Skin epidermis (tissue), 12 donors: ENCODE data around the gene RPTOR.
"Not testable (repeated sequence)": the region's sequence is repeated elsewhere in the genome, so short reads cannot be mapped to it uniquely, and the experiment has no call there.

Experiments
- H3K27ac ChIP-seq, 21 experiments: fragments of 200-600 bp; sonication (generic) in 11 of 21; one replicate each; pipeline ENCODE4 v1.5.0; 2020; ENCODE audit warnings: mild to moderate bottlenecking in 3 of 21, inconsistent platforms in 2 of 21, moderate library complexity in 2 of 21
- H3K4me3 ChIP-seq, 7 experiments: fragments of 200-600 bp; sonication (generic) in 2 of 7; one replicate each; pipeline ENCODE4 v1.5.0; 2020; ENCODE audit warnings: inconsistent platforms in 2 of 7, mild to moderate bottlenecking in 2 of 7, moderate library complexity in 1 of 7

RPTOR gene

DNA sequence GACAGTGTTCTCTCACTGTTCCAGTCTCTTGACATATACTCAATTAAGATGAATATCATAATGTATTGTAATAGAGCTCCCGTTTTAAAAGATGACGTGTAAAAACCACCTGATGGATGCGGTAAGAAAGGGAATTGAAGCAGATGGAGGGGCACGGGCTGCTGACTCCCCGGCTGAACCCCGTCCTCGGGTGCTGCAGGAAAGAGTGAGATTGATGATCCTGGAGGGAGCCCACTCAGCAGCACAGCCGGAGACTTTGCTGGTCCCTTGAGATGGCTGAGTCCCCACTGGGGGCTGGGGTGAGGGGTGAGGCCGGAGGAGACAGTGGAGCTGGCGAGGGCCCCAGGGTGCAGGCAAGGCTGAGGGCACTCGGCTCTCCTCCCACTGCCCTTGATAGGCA lies 217.4 kb downstream of the RPTOR start:
- Histone ChIP-seq H3K27ac (peak overlapping the region in 4 of 21 experiments; percentile 7 to 59 (median 39)), H3K4me3 (no peak overlapping the region)

DNA sequence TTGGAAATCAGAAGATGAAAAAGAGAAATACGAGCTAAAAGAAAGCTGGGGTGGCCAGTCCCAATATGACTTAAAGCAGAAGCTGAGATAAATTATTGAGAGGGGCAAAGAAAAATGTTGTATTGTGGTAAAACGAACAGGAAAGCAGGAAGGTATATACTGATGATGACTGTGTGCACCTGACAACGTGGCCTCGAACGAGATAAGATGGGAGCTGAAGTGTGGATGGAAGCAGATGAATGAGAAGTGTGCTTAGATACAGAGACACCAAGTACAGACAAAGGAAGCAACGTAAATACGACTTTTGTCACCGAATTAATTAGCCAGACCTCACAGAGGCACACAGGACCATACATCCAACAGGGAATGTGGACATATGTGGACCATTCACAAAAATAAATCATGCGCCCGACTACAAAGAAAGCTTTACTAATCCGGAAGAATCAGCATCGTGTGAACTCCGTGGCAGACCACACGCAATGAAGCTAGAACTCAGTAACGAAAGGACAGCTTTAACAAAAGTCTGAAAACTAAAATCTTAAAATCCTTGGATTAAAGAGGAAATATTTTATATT lies 218.7 kb downstream of the RPTOR start:
- no peak overlapping the region for H3K27ac ChIP-seq
- H3K4me3 ChIP-seq, result no peak overlapping the region

DNA sequence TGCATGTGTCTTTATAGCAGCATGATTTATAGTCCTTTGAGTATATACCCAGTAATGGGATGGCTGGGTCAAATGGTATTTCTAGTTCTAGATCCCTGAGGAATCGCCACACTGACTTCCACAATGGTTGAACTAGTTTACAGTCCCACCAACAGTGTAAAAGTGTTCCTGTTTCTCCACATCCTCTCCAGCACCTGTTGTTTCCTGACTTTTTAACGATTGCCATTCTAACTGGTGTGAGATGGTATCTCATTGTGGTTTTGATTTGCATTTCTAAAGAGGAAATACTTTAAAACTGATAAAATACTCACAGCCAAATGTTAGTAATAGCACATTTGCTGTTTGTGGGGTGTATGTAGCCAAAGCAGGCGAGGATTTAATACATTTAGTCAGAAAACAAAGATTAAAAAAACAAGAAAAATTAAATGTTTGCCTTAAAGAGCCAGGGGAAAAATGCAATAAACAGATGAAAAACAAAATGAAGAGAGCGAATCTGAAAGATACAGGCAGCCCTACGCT lies 220.0 kb downstream of the RPTOR start:
- H3K4me3 ChIP-seq, result not testable (repeated sequence)
- peak overlapping the region in 9 of 21 experiments; percentile 17 to 84 (median 41) for H3K27ac ChIP-seq

DNA sequence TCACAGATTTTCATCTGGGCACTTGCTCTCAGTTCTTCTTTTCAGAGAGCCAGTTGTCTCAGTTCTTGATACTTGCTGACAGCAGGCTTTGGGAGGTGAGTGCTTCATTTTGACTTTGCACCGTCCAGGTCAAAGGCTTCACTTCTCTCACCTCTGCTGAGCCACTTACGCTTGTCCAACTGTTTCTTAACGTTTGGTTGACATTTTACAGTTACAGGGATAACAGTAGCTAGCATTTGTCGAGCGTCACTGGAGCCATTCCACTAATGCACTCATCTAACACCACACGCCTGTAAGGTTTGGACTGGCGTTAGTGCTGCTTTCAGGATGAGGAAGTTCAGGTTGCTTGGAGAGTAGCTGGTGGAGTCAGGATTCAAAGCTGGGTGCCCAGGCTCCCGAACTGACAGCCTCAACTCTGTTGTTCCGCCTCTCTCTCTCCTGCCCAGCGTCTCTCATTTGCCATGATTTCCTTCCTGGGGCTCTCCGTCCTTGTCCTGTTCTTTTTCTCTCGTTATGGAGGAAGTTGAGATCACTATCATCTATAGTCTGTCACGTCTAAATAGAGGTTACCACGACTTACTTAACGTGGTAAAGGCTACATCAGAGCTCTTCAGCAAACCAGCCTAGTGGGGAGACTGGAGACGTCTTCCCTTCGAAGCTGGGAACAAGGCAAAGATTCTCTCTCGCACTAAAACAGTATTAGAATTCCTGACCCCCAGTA lies 220.8 kb downstream of the RPTOR start:
- H3K4me3 ChIP-seq, result no peak overlapping the region
- peak overlapping the region in 9 of 21 experiments; percentile 17 to 84 (median 41) for H3K27ac ChIP-seq

DNA sequence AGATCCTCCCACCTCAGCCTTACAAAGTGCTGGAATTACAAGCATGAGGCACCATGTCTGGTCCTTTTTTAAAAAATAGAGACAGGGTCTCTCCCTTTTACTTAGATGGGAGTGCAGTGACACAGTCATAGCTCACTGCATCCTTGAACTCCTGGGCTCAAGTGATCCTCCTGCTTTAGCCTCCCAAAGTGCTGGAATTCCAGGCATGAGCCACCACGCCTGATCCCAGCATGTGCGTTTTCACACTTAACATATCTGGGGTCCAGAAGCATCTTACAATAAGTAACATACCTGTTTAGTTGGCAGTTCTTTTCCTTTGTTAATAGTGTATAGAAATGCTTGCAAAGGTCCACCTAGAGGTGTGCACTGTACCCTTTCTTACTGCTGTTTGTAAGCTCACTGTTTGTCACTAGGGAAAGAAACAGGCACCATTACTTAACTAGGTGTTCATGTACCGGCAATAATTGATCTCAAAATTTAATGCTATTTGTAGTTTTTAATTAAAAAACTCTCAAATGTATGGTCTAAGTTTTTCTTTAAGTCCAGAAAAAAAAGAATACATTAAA lies 221.7 kb downstream of the RPTOR start:
- H3K4me3 ChIP-seq, result no peak overlapping the region
- H3K27ac ChIP-seq, result peak overlapping the region in 2 of 21 experiments; percentile 19 to 84

DNA sequence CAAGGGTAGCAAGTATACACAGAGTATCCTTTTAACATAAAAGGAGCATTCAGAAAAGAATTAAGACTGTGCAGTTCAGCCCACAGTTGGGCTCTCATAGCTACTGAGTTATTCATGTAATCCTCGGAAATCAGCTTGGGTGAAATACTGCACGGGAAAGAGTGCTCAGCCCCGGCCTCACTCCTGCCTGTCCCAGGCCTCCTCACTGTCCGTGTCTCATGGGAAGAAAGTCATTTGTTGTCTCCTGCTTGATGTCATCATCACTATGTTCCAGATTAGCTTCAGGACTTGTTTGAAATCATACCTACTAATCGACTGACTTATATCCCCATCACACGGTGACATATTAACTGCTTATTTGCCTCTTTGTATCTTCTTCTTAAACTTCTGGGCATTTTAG lies 223.8 kb downstream of the RPTOR start:
- no peak overlapping the region for H3K27ac ChIP-seq
- no peak overlapping the region for H3K4me3 ChIP-seq

DNA sequence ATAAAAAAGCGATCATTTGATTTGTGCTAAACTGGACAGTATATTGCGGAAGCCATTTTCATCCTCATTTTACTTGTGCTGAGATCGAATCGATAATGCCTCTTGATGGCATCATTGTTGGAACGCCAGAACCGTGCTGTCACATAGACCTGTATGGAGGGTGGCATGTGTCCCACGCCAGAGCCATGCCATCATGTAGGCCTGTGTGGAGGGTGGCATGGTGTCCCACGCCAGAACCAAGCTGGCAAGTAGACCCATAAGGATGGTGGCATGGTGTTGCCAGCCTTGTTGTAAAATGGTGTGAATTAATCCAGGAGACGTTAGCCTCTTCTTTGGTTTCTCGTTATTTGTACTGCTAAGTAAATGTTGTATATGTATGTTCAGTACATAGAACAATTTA lies 224.3 kb downstream of the RPTOR start:
- H3K4me3 ChIP-seq, result no peak overlapping the region
- no peak overlapping the region for H3K27ac ChIP-seq

DNA sequence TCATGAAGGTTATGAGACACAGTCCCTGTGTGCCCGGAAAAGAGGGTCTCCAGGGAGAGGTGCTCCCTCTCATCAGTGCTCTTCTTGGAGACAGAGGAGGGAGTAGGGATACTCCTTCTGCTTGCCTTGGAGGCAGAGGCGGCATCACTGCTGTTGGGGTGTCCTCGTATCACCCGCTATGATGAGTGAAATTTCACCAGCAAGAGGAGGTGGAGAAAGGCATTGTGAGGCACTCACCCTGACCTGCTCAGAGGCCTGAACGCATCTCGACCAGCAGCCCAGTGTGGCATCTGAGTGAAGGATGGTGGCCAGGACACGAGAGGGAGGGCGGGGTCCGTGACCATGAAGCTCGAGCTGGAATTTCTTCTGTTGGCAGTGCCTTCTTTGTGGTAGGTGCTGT lies 224.9 kb downstream of the RPTOR start:
- no peak overlapping the region for H3K27ac ChIP-seq
- H3K4me3 ChIP-seq, result no peak overlapping the region

DNA sequence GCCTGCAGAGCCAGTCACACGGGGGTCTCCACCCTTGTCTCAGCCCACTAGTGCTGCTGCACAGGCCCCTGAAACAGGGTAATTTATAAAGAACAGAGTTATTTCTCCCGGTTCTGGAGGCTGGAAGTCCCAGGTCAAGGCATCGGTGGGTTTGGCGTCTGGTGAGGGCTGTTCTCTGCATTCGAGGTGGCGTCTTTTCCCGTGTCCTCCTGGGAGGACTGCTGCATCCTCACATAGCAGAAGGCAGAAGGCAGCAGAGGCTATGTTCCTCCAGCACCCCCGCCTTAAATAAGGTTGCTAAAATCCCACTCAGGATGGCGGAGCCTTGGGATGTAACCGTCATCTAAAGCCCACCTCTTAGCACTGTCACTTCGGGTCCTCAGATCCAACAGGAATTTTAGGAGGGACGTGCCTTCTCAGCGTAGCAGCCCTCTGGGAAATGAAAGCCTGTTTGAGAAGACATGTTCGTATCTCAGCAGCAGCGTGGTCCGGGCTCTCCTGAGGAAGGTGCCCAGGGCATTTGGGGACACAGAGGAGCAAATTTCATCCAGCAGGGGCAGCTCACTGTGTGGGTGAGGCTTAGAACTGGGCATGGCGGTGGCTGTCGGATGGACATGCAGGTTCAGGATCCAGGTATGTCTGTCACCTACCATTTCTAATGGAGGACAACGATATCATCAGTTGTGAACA lies 225.4 kb downstream of the RPTOR start:
- H3K27ac ChIP-seq, result no peak overlapping the region
- H3K4me3 ChIP-seq, result no peak overlapping the region

DNA sequence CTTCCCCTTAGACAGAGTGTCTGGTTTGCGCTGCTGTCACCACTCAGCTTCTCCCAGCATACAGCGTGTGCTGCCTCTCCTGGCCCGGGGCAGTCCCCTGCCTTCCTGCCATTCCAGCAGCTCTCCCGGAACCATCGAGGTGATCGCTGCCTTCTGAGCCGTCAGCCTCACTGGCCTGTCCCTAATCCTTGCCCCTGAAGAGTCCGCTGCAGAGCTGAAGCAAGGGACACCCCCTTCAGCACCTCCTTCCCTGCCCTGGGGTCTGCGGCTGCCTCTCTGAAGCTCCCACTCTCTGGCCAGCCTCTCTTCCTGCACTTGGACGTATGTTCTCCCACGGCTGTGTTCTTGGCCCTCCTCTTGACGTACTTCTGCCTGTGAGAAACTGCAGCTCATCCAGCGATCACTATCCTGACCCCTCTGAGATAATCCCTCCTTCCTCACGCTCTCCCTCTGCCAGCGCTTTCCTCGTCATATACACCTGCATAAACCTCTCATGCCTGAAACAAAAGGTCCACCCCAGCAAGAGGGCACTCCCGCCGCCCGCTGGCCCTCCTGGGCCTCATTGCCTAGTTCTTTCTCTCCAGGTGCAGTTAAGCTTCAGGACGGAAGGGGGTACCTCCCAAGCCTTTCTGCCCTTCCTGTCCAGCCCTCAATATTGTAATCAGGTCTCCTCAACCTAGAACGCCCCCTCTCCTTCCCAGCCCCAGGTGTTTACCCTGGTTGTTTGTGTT lies 226.4 kb downstream of the RPTOR start:
- no peak overlapping the region for H3K27ac ChIP-seq
- H3K4me3 ChIP-seq, result no peak overlapping the region

DNA sequence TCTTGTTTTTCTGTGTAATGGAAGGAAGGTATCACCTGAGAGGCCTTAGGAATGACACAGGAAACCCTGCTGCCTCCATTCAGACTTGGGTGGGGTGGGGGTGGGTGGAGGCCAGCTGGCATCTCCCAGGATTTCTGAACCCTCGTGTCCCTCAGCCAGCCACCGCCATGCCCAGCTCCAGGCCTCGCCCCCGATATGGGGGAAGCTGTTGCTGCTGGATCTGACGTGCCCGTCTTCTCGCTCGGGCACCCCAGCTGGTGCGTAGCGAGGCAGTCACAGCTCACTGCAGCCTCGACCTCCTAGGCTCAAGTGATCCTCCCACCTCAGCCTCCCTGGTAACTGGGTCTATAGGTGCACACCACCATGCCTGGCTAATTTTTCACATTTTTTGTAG lies 227.0 kb downstream of the RPTOR start:
- Histone ChIP-seq H3K27ac (no peak overlapping the region), H3K4me3 (no peak overlapping the region)

DNA sequence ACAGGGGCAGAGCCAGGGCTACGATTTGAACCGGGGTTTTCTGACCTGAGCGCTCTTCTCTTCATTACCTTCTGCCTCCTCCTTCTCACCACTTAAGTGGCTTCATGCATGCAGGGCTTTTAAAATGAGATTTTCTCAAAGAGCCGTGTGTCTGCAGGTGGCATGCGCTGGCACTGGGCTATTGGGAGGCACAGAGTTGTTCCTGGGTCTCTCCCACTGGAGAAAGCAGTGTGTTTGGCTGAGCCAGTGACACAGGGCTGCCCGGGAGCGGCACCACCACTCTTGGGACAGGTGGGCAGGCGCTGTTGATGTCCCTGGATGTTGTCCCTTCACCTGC lies 228.2 kb downstream of the RPTOR start:
- Histone ChIP-seq H3K4me3 (no peak overlapping the region), H3K27ac (peak overlapping the region in 4 of 21 experiments; percentile 12 to 69 (median 51))

DNA sequence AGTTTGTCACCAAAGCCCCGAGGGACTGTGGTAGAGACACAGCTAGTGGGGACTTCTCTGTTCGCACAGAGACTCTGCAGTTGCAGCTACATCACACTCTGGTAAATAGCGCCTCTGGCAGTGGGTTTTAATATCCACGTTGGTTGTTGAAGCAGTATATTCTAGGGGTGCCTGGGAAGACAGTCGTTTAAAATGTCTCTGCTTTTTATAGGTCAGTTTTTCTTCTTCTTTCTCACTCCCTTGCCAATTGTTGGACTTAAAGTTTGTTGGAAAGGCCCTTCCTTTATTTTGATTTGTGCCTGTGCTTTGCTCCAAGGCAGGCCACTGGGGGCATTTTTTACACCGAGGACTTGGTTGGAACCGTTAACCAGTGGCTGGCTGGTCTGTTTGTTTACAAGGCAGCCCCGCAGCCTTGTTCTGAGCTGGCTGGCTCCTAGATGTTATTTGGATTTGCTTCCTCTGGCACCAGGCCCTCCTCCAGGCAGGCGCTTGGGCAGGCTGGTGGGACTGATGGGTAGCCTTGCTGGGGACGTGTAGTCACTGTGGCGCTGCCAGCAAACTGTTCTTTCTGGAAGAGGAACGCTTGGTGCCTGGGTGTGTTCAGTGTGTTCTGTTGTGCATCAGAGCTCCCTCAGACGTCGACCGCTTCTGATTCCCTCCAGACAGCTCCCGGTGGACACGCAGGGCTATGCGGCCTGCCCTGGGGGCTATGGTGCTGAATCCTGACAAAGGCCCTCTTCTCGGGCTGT lies 228.8 kb downstream of the RPTOR start:
- Histone ChIP-seq H3K27ac (peak overlapping the region in 8 of 21 experiments; percentile 5 to 69 (median 30)), H3K4me3 (no peak overlapping the region)

DNA sequence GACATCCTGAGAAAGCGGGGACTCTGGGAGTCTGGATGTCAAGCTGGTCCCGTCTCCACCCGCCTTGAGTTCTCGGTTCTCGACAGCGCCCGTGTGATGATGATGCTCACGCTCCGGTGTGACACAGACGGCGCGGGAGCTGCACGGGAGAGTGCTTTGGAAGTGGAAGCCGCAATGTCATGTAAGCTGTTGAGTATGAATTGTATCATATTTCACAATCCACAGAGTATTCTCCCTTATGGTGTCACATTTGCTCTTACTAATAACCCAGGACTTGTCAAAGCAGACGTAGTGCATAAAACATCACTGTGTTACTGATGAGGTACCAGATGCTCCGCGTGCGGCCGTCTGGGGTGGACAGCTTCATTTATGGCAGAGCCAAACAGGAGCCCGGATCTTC lies 229.5 kb downstream of the RPTOR start:
- peak overlapping the region in 4 of 21 experiments; percentile 1 to 53 (median 12) for H3K27ac ChIP-seq

DNA sequence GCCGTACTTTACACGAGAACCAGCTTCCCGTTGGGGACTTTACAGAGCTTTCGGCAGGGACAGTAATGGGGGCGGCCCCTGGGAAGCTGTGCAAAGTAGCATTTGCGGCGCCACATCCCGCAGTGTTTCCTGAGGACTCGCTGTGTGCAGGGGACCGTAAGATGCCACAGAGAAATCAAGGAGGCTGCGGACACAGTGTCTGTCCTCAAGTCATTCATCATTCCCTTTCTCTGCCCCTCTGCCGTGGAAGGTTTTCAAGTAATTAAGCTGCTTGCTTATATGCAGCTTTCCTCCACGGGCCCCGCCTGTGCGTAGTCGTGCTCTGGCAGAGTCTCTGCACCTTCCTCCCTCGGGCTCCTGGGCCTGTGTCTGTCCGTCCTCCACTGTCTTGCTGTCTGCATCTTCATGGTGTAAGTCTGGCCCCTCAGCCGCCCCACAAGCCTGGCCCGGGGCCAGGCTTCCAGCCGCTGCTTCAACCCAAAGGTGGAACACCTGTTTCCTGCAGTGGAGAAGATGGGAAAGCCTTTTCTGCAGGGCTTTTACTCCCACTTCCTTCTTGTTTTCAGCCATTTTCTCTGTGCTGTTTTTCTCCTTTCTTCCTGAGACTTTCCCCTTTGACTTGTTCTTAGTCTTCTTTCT lies 230.1 kb downstream of the RPTOR start:
- Histone ChIP-seq H3K4me3 (no peak overlapping the region), H3K27ac (peak overlapping the region in 2 of 21 experiments; percentile 12 to 53)

More for the DNA sequence above, 229.5 kb downstream of the RPTOR start:
- H3K4me3 ChIP-seq, result no peak overlapping the region

DNA sequence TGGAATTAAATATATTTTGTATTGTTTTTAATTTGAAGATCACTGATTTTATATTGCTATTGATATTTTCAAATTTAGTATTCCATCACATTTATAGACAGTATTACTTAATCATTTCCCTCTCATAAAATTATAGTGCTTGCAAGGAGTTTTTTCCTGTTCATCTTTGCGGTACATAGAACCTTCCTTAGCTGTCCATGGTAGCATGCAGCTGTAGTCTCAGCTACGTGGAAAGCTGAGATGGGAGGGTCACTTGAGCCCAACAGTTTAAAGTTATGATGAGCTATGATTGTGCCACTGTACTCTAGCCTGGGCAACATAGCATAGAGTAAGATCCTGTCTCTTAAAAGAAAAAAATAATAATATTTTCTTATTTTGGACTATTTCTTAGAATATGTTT lies 231.2 kb downstream of the RPTOR start:
- H3K4me3 ChIP-seq, result no peak overlapping the region
- no peak overlapping the region for H3K27ac ChIP-seq

DNA sequence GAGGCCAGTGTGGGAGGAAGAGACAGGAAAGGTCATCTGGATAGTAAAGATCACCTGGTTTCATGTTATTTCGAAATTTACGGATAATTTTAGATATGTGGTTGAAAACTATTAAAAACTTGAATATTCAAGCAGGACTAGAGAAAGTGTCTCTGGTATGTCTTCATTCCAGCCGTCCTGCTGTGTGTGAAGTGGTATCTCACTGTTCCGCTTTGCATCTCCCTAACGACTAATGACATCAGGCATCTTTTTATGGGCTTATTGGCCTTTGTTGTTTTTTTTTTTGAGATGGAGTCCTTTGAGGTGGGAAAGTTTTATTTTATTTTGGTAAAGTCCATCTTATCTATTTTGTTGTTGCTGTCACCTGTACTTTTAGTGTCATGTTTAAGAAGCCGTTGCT lies 232.6 kb downstream of the RPTOR start:
- Histone ChIP-seq H3K27ac (no peak overlapping the region), H3K4me3 (no peak overlapping the region)

DNA sequence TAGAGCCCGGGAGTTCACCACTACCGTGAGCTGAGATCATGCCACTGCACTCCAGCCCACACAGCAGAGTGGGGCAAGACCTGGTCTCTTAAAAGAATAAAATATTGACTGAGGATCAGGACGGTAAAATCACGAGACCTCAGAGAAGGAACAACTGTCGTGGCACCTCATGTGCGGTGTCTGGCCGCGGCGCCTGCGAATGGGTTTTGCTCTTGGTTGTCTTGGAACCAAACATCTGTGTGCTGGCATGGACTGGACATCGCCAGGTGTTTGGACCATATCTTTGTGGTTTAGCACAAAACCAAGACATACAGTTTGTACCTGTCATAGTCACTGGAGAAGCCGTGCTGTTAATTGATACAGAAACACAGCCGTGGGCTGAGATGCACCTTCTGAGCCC lies 234.1 kb downstream of the RPTOR start:
- Histone ChIP-seq H3K27ac (no peak overlapping the region), H3K4me3 (no peak overlapping the region)

DNA sequence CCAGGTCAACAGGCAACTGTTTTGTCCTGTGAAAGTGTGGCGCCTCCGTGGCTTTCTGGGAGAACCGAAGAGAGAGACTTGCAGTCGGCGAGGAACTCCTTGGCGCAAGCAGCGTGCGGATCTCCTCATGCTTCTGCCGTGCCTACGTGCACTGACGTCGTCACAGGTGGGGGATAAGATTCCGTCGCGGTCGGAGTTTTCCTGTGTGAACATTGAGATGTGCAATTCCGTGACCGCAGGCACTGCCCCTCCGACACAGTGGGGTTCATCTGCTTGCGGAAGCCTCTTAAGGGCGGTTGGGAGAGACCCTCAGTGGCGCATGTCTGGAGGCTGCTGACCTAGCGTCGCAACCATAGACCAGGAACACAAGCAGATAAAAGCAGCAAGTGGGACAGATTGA lies 234.7 kb downstream of the RPTOR start:
- peak overlapping the region in 2 of 21 experiments; percentile 11 to 21 for H3K27ac ChIP-seq
- no peak overlapping the region for H3K4me3 ChIP-seq
